OCI-LY3 (cell line): ENCODE data around the gene BRSK2.

Experiments
- CTCF ChIP-seq: fragments of 200-600, 300-600 bp; sonication (generic); IDR thresholded peaks from 2 replicates; pipeline ENCODE4 v1.5.1; 2014; ENCODE audit warnings: antibody characterized with exemption, low read length, low read depth
- EZH2phosphoT487 ChIP-seq: fragments of 200-600 bp; shearing (Covaris generic); IDR thresholded peaks from 2 replicates; pipeline ENCODE4 v1.6.1; 2018; ENCODE audit warnings: antibody characterized with exemption, mixed run types, low read depth

- TF ChIP-seq EZH2phosphoT487 = no peak
- no peak for TF ChIP-seq CTCF
Observed at GRCh38 chr11:1405186-1406020, 15.7 kb downstream of the BRSK2 start.
